ENCODE results near the gene LDLRAD4.
A peak's percentile ranks its signal among the peaks of the same experiment; 100 is the strongest.
"Not testable (repeated sequence)": the region's sequence is repeated elsewhere in the genome, so short reads cannot be mapped to it uniquely, and the experiment has no call there.

The LDLRAD4 gene

GRCh38 chr18:13246121-13246520, 27.6 kb downstream of the LDLRAD4 start:
- no peak for DNase-seq (ENCODE audit: low read depth, low spot score)

- peak; percentile 34 for DNase-seq (ENCODE audit: low read depth, low spot score)
Observed at GRCh38 chr18:13246591-13246990, 28.0 kb downstream of the LDLRAD4 start.

- no peak for DNase-seq (ENCODE audit: low read depth, low spot score)
Observed at GRCh38 chr18:13247506-13247905, 28.9 kb downstream of the LDLRAD4 start.

GRCh38 chr18:13252686-13253410, 34.3 kb downstream of the LDLRAD4 start:
- no peak for DNase-seq (ENCODE audit: low read depth, low spot score)

GRCh38 chr18:13253786-13254688, 35.5 kb downstream of the LDLRAD4 start:
- peak; percentile 41 for DNase-seq (ENCODE audit: low read depth, low spot score)

GRCh38 chr18:13254971-13255927, 36.7 kb downstream of the LDLRAD4 start:
- no peak for DNase-seq (ENCODE audit: low read depth, low spot score)

- DNase-seq (ENCODE audit: low read depth, low spot score) = no peak
Observed at GRCh38 chr18:13256444-13257305, 38.1 kb downstream of the LDLRAD4 start.

- no peak for DNase-seq (ENCODE audit: low read depth, low spot score)
Observed at GRCh38 chr18:13257361-13257980, 38.9 kb downstream of the LDLRAD4 start.

GRCh38 chr18:13258921-13259320, 40.4 kb downstream of the LDLRAD4 start:
- no peak for DNase-seq (ENCODE audit: low read depth, low spot score)

GRCh38 chr18:13259701-13260100, 41.1 kb downstream of the LDLRAD4 start:
- no peak for DNase-seq (ENCODE audit: low read depth, low spot score)

- DNase-seq (ENCODE audit: low read depth, low spot score) = no peak
Observed at GRCh38 chr18:13260197-13260934, 41.8 kb downstream of the LDLRAD4 start.

GRCh38 chr18:13260935-13261640, 42.5 kb downstream of the LDLRAD4 start:
- no peak for DNase-seq (ENCODE audit: low read depth, low spot score)

GRCh38 chr18:13261661-13262357, 43.2 kb downstream of the LDLRAD4 start:
- DNase-seq (ENCODE audit: low read depth, low spot score) = no peak

GRCh38 chr18:13262358-13262680, 43.8 kb downstream of the LDLRAD4 start:
- DNase-seq (ENCODE audit: low read depth, low spot score) = not testable (repeated sequence)

- no peak for DNase-seq (ENCODE audit: low read depth, low spot score)
Observed at GRCh38 chr18:13262839-13263691, 44.5 kb downstream of the LDLRAD4 start.

- DNase-seq (ENCODE audit: low read depth, low spot score) = no peak
Observed at GRCh38 chr18:13264091-13265007, 45.8 kb downstream of the LDLRAD4 start.
